HepG2 (cell line): ENCODE data around the gene ACSL6. TPM values are rescaled to one million over a fixed set of nuclear protein-coding genes. Genes with fewer than 3 reads are reported as not detected.

Experiments
- ELK4 ChIP-seq: sonication (generic); formaldehyde crosslinking; IDR thresholded peaks from 2 replicates; pipeline ENCODE4 v1.9.0; 2021; ENCODE audit warnings: missing genetic modification reagents, borderline replicate concordance
- EZH2 ChIP-seq: conservative IDR thresholded peaks from 2 replicates; pipeline ENCODE4 v1.6.1; 2012; ENCODE audit warnings: mild to moderate bottlenecking, low read depth, low read length, moderate library complexity
- FOXC1 ChIP-seq: sonication (generic); formaldehyde crosslinking; IDR thresholded peaks from 2 replicates; pipeline ENCODE4 v1.8.0; 2022; ENCODE audit warnings: mild to moderate bottlenecking, missing genetic modification reagents, borderline replicate concordance
- IKZF4 ChIP-seq: sonication (generic); formaldehyde crosslinking; IDR thresholded peaks from 2 replicates; pipeline ENCODE4 v1.5.1; 2020; ENCODE audit warnings: borderline replicate concordance, mild to moderate bottlenecking, low read depth, missing genetic modification reagents; ENCODE audit errors: not compliant biosample characterization
- IRX3 ChIP-seq: sonication (generic); formaldehyde crosslinking; IDR thresholded peaks from 2 replicates; pipeline ENCODE4 v1.8.1; 2023; ENCODE audit warnings: mild to moderate bottlenecking, low read depth, missing genetic modification reagents, borderline replicate concordance
- KLF13 ChIP-seq: sonication (generic); formaldehyde crosslinking; IDR thresholded peaks from 2 replicates; pipeline ENCODE4 v1.4.0; 2020; ENCODE audit warnings: mild to moderate bottlenecking, missing genetic modification reagents
- NBN ChIP-seq: fragments of 450-650 bp; conservative IDR thresholded peaks from 2 replicates; pipeline ENCODE4 v1.6.1; 2017
- NCOA2 ChIP-seq: sonication (generic); formaldehyde crosslinking; IDR thresholded peaks from 2 replicates; pipeline ENCODE4 v1.8.0; 2022; ENCODE audit warnings: inconsistent platforms
- PPARG ChIP-seq: conservative IDR thresholded peaks from 2 replicates; pipeline ENCODE4 v1.6.1; 2016; ENCODE audit warnings: missing biosample characterization, missing genetic modification reagents
- SATB2 ChIP-seq: sonication (generic); formaldehyde crosslinking; IDR thresholded peaks from 2 replicates; pipeline ENCODE4 v1.5.0; 2020; ENCODE audit warnings: missing genetic modification reagents
- SETDB1 ChIP-seq: sonication (generic); formaldehyde crosslinking; IDR thresholded peaks from 2 replicates; pipeline ENCODE4 v1.5.1; 2020; ENCODE audit warnings: missing genetic modification reagents, mild to moderate bottlenecking, borderline replicate concordance
- TCF7 ChIP-seq: sonication (generic); IDR thresholded peaks from 2 replicates; pipeline ENCODE4 v1.6.1; 2016; ENCODE audit warnings: antibody characterized with exemption, low read depth
- TEAD3 ChIP-seq: optimal IDR thresholded peaks from 2 replicates; pipeline ENCODE3; 2016; ENCODE audit warnings: borderline replicate concordance
- TRIM24 ChIP-seq: sonication (generic); formaldehyde crosslinking; IDR thresholded peaks from 2 replicates; pipeline ENCODE4 v1.8.0; 2022; ENCODE audit warnings: mild to moderate bottlenecking, missing genetic modification reagents
- ZFP91 ChIP-seq: sonication (generic); formaldehyde crosslinking; IDR thresholded peaks from 2 replicates; pipeline ENCODE4 v1.9.0; 2022; ENCODE audit warnings: missing genetic modification reagents, mild to moderate bottlenecking, borderline replicate concordance
- ZNF253 ChIP-seq: sonication (generic); formaldehyde crosslinking; IDR thresholded peaks from 2 replicates; pipeline ENCODE4 v1.8.0; 2022; ENCODE audit warnings: mild to moderate bottlenecking, missing genetic modification reagents, borderline replicate concordance
- ZNF331 ChIP-seq: sonication (generic); formaldehyde crosslinking; IDR thresholded peaks from 2 replicates; pipeline ENCODE4 v1.4.0; 2020; ENCODE audit warnings: missing genetic modification reagents
- ZNF335 ChIP-seq: sonication (generic); formaldehyde crosslinking; IDR thresholded peaks from 2 replicates; pipeline ENCODE4 v1.4.0; 2020; ENCODE audit warnings: missing genetic modification reagents
- ZNF639 ChIP-seq: conservative IDR thresholded peaks from 2 replicates; pipeline ENCODE4 v1.6.1; 2018; ENCODE audit warnings: missing genetic modification reagents
- ZNF724P ChIP-seq: sonication (generic); formaldehyde crosslinking; IDR thresholded peaks from 2 replicates; pipeline ENCODE4 v1.8.0; 2022; ENCODE audit warnings: missing genetic modification reagents, borderline replicate concordance
- ZNF784 ChIP-seq: sonication (generic); formaldehyde crosslinking; IDR thresholded peaks from 2 replicates; pipeline ENCODE4 v1.5.1; 2020; ENCODE audit warnings: missing genetic modification reagents, mild to moderate bottlenecking, borderline replicate concordance
- ZNF788 ChIP-seq: sonication (generic); formaldehyde crosslinking; IDR thresholded peaks from 2 replicates; pipeline ENCODE4 v1.5.0; 2020; ENCODE audit warnings: mild to moderate bottlenecking, missing genetic modification reagents, borderline replicate concordance
- ZNF850 ChIP-seq: sonication (generic); formaldehyde crosslinking; conservative IDR thresholded peaks from 2 replicates; pipeline ENCODE4 v1.9.0; 2021; ENCODE audit warnings: mild to moderate bottlenecking, missing genetic modification reagents
- ZUFSP ChIP-seq: sonication (generic); formaldehyde crosslinking; IDR thresholded peaks from 2 replicates; pipeline ENCODE4 v1.9.0; 2021; ENCODE audit warnings: missing genetic modification reagents, mild to moderate bottlenecking, borderline replicate concordance
- polyA plus RNA-seq, 8 experiments: library from polyadenylated mRNA; depleted of rRNA in 3 of 8; stranded (reverse) in 7 of 8; unstranded in 1 of 8; fragments of >200 nt; fragmentation: Illumina TruSeq in 4 of 8; extraction: Trizol in 4 of 8; gene quantifications; 2 replicates each; pipeline versions ENCODE4 v1.2.1 to v1.2.3, GENCODE V29; 2011 to 2016; ENCODE audit warnings: low read depth in 4 of 8, missing spikeins in 1 of 8, mixed read lengths in 1 of 8; ENCODE audit not compliant: insufficient read depth in 1 of 8
- total RNA-seq, 5 experiments: library from RNA; depleted of rRNA; stranded (reverse); fragments of >200 nt; fragmentation: Illumina TruSeq; extraction: Trizol; gene quantifications; 2 replicates each; pipeline ENCODE4 v1.2.3, GENCODE V29; 2016; ENCODE audit warnings: low read depth in 1 of 5

The ACSL6 gene
- total and polyA plus RNA-seq, 2 of the 13 experiments (the other 11 are each of a cell fraction or from before 2014, with no cell fraction given), result 3.7 to 3.8 TPM

- TF ChIP-seq ZNF639 (CRISPR knock-in tag), result peak; percentile 69; the same call in 1 of the 2 replicates
- no peak for TF ChIP-seq IKZF4
- no peak for TF ChIP-seq ELK4
- TF ChIP-seq ZNF784, result no peak
- TF ChIP-seq TCF7, result no peak
- no peak for TF ChIP-seq TRIM24 (CRISPR knock-in tag)
- peak; percentile 90; the same call in 1 of the 2 replicates for TF ChIP-seq SATB2 (CRISPR knock-in tag)
- TF ChIP-seq NCOA2 (CRISPR knock-in tag), result peak; percentile 68
- no peak for TF ChIP-seq NBN
- no peak for TF ChIP-seq FOXC1
- no peak for TF ChIP-seq EZH2
- no peak for TF ChIP-seq ZFP91 (CRISPR knock-in tag)
- TF ChIP-seq ZUFSP (CRISPR knock-in tag), result no peak
- TF ChIP-seq ZNF253, result no peak
- peak; percentile 85 for TF ChIP-seq ZNF335
- TF ChIP-seq ZNF724P, result no peak
- TF ChIP-seq SETDB1 (CRISPR knock-in tag), result no peak
- TF ChIP-seq IRX3, result peak; percentile 87; the same call in 1 of the 2 replicates
- peak; percentile 72 for TF ChIP-seq TEAD3
- peak; percentile 57; the same call in 1 of the 2 replicates for TF ChIP-seq PPARG (CRISPR knock-in tag)
- TF ChIP-seq ZNF788 (CRISPR knock-in tag), result no peak
- TF ChIP-seq ZNF850 (CRISPR knock-in tag), result no peak
- TF ChIP-seq KLF13 (CRISPR knock-in tag), result 0 out of 2 replicates have a peak, but pooled peaks have one; percentile 70
- TF ChIP-seq ZNF331 (CRISPR knock-in tag), result peak; percentile 80; the same call in 1 of the 2 replicates
These were observed 1.0 kb upstream of the ACSL6 start (continued) for GRCh38 chr5:132012371-132013005.
